GM18909 (cell line): Measurements from ENCODE around the gene ARHGAP27.
"Not testable (repeated sequence)": the region's sequence is repeated elsewhere in the genome, so short reads cannot be mapped to it uniquely, and the experiment has no call there.

ENCODE experiments used
- ATAC-seq: cut with Tn5 transposase; IDR thresholded peaks from one replicate; pipeline ENCODE4 v1.9.1; 2021; ENCODE audit warnings: mild to moderate bottlenecking; ENCODE audit not compliant: unreplicated experiment, poor library complexity

Gene ARHGAP27

DNA sequence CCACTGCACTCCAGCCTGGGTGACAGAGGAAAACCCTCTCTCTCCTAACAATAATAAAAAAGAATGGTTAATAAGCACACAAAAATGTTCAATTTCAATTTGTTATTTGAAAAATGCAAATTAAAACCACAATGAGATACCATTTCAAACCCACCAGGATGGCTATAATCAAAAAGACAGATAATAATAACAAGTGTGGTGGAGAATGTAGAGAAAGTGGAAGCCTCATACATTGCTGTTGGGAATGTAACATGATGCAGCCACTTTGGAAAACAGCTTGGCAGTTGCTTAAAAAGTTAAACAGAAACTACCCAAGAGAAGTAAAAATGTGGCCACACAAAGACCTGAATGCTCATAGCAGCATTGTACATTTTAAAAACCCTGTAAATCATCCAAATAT lies 64.0 kb downstream of the ARHGAP27 start:
- ATAC-seq = no peak

DNA sequence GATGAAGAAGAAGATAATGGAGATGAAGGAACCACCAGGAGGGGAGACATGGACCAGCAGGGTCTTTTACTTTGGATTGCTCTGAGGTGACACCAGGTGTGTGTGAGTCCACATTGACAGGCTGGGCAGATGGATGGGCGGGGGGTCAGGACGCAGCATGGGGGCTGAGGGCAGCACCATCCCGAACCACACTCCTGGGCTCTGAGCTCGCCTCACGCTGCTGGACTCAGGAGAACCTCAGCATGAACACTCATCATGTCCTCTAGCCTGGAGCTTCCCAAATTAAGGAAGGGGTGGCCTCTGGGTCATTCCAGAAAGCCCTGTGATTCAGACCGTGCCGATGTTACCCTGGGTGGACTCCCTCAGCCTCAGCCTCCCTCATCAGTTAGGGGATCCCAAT lies 65.5 kb downstream of the ARHGAP27 start:
- no peak for ATAC-seq

DNA sequence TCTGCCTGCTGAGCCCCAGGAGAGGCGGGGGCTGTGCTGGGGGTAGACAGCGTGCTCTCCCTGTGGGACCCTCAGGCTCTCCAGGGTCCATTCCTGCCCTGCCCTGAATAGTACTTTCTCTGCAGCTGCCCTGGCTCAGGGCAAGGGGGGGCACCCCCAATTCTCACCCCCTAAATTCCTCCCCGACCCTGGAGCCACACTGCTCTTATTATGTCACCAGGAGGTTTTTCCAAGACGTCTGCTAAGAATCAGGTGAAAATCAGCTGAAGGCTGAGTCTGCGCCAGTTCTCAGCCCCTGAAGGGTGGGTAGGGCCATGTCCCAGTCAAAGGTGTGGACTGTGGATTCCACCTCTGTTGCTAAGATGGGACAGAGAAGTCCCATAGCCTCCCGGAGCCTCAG lies 66.0 kb downstream of the ARHGAP27 start:
- no peak for ATAC-seq

DNA sequence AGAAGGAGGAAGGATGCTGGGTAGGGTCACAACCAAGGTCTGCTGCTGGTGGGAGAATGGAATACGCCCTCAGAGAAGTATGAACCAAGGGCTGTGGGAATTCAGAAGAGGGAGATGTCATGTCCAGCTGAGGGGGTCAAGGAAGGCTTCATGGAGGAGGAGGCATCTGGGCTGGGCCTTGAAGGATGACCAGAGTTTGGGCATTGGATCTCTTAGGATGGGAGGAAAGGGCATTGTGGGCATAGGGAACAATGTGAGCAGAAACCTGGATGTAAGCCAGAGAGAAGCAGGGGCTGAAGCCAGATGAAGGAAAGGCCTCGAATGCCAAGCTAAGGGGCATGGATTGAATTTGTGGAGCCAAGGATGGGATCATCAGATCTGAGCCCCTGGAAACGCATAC lies 66.6 kb downstream of the ARHGAP27 start:
- no peak for ATAC-seq

DNA sequence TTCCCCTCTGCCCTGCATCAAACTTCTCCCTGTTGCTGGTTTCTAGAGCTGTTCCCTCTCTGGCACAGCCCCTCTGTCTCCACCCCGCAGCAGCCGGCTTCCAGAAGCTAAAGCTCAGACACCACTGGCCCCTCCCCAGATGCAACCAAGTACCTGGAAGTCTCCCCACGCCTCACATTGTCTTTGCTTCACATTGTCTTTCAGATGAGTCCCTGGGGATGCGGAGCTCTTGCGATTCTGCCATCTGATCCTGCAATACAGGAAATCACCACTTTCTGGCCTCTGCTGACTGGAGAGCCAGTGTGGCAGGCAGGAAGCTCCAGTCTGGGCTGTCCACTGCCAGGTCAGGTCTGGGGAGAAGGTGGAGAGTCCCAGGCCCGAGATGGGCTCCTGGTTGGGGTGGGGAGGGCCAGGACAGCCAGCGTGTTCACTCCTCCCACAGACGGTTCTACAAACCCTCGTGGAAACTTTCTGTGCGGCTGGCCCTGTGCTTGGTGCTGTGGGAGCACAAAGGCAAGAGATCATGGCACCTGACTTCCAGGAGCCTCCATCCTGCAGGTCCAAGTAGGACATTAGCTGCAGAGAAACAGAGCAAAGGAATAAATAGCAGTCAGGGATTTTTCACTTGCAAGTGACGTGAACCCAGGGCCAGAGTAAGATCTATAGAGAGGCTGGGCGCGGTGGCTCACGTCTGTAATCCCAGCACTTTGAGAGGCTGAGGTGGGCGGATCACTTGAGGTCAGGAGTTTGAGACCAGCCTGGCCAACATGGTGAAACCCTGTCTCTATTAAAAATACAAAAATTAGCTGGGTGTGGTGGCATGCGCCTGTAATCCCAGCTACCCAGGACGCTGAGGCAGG lies 67.9 kb downstream of the ARHGAP27 start:
- ATAC-seq = no peak

DNA sequence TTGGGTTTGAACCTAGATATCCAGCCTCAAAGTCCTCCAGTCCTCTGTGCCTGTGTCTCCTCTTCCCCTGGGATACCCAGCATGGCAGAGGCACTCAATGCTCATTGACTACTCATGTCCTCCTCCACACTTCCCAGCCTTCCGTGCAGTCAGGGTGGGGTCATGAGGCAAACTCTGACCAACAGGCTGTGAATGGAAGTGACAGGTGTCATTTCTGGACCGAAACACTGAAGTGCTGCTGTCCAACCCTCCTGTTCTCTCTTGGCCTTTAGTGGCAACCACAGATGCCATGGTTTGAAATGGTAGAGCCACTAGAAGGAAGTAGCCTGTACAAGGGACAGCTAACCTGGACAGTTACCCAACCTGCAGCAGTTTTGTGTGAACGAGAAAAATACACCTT lies 69.2 kb downstream of the ARHGAP27 start:
- no peak for ATAC-seq

DNA sequence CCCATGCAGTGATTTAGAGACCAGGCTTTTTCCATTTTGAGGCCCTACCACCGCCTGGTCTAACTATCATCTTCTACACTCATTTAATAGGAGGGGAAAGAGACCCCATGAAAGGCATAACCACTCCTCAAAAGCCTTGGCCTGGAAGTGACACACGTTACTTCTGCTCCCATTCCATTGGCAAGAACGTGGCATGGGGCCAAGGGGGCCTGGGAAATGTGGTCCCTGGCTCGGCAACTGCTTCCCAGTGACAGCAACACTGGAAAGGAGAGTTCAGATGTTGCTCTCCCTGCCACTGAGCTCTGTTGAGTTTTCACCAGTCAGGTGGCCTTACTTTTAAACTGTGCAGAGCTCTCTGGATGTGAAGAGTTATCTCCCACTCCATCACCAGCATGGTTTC lies 70.7 kb downstream of the ARHGAP27 start:
- no peak for ATAC-seq

DNA sequence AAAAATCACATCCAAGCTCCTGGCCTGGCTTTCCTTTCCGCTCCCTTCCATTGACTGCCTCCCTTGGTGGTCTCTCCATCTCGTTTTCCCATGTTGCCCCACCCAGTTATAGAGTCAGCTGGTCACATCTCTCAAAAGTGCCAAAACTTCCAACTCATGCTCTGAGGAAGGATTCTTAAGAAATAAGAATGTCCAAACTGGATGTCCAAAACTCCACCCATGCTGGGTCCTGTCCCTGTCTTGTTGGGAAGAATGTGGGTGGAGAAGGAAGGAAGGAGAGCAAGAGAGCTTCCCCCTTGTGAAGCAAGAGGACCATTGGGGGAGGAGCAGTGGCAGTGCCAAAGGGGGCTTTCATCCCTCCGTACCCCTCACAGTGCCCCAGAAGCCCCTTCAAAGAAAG lies 71.2 kb downstream of the ARHGAP27 start:
- no peak for ATAC-seq

DNA sequence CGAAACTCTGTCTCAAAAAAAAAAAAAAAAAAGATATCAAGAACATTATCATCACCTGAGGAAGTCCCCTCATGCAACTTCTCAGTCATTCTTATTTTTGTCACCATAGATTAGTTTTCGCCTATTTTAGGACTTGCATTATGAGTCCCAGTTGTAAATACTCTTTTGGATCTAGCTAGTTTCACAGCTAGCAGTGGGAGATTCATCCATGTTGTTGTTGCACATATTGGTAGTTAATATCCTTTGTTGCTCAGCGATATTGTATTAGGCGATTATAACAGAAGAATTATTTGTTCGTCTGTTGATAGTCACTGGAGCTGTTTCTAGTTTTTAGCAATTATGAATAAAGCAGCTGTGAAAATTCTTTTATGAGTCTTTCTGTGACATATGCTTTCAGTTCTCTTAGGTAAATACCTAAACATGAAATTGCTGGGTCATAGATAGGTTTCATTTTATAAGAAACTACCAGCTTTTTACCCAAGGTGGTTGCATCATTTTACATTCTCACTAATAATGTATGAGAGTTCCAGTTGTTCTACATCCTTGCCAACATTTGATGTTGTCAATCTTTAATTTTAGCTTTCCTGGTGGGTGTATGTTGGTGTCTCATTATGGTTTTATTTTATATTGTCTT lies 75.2 kb downstream of the ARHGAP27 start:
- ATAC-seq = no peak

DNA sequence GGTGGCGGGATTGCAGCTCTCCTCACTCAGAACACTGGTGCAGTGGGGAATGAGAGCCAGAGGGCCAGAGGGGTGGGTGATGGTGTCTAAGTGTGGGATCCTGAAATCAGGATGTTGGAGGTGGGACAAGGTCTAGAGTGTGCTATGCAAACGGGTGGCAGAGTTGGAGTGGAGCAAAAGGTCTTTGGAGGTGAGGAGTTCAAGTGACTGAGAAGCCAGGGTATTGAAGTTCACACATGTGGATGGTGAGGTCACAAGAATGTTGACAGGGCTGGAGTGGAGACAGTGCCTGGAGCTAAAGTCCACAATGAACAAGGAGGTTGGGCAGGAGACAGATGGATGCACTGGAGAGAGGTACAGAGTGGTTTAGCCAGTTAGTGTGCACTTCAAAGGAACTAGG lies 77.6 kb downstream of the ARHGAP27 start:
- ATAC-seq = no peak

DNA sequence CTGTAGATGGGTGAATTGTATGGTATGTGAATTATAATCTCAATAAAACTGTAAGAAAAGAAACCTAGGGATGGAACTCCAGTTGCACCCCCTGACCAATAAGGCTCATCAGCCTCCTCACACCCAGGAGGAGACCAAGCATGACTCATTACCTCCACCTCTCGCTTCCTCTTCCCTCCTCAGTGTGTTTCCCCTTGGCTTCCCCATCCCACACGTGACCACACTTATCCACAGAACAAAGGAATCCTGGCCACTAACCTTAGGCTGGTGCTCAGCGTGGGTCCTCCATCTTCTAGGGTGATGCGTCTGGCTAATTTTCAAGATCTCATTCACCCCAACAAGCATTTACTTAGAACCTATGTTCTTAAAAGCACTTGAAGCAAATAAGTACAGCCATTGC lies 79.6 kb downstream of the ARHGAP27 start:
- ATAC-seq = no peak

DNA sequence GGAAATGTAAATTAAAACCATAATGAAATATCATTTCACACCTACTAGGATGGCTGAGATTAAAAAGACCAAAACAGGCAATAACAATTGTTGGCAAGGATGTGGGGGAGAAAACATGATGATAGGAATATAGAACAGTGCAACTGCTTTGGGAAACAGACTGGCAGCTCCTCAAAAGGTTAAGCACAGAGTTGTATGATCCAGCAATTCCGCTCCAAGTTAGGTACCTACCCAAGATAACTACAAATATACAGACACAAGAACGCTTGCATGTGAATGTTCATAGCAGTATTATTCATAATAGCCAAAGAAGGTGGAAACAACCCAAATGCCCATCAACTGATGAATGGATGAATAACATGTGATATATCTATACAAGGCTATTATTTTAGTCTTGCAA lies 80.8 kb downstream of the ARHGAP27 start:
- no peak for ATAC-seq

DNA sequence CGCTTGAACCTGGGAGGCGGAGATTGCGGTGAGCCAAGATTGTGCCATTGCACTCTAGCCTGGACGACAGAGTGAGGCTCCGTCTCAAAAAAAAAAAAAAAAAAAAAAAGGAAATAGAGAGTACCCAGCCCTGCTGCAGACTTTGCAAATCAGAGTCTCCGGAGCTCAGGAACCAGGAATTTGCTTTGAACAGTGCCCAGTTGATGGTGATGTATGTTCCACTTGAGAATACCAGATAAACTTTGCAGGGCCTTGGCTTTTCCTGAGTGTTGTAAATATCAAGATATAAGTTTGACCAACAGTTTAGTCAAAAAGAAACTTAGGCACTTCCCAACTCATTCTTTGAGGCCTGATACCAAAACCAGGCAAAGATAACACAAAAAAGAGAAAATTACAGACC lies 85.2 kb downstream of the ARHGAP27 start:
- no peak for ATAC-seq

DNA sequence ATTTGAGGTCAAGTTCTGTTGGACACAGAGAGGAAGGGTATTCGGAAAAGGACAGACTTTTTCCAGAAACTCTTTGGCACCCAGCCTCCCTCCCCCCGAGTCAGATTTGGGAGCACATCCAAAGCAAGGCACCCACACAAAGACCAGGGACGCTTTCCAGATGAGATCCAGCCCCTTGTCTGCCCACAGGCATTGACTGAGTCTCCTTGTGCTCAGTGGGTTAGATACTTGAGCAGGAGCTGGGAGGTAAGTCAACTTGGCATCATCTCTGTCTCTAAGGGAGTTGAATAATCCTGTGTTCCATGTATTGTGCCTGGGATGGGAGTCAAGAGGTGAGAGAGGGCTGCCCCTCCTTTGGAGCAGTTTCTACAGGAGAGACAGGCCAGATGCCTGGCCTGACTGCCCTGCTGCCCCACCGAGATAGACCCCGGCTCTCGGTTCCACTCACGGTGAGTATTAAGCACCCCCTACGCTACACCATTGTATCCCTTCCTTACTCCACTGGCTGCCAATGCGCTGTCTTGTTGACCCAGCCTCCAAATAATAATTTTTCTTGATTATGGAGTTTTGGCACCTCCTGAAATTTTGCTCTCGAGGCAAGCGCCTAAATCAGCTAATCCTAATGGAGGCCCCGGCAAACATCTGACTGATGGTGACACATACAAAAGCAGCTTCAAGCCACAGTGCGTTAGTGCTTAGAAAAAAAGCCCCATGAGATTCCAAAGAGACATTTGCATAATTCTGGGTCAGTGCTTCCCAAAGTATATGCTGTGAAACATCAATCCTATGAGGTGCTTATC lies 86.3 kb downstream of the ARHGAP27 start:
- ATAC-seq = no peak

DNA sequence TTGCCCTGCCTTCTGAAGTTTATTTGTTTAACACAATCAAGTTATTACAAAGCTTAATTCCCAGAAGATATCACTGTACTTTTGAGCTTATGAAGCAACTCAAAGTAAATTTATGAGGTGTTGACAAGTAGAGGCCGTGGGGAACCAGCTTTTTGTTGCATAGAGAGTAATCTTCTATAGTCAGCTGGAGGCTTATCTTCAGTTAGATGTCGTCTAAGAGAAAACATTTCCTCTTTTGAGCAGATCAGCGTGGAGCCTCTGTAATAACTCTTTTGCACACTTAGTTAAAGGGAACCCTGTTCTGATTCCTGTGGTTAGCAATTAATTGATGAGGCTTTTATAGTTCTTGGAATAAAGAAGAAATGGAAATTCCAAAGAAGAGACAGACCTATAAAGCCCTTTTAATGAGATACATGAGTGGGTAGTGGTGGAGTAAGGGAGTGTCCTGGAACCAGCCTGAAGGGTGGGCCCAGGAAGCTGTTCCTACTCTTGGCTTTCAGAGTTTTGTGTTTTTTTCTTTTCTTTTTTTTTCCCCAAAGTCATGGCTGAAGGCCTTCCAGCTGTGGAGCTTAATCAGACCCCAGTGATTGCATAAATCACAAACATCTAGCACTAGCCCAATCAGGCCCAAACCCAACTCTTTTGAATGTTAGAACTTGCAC lies 87.0 kb downstream of the ARHGAP27 start:
- no peak for ATAC-seq

DNA sequence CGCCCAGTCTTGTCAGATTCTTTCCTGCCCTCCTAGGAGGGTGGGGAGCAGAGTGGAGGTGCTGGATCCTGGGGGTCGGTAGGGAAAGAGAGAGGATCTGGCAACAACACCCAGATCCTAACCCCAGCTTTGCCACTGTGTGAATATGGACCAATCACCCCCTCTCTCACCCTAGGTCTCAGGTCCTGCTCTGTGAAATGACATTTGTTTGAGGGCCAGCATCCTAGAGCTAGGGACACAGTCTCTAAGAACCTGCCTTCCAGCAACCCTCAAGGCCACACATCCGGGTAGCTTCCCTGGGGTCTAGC lies 87.5 kb downstream of the ARHGAP27 start:
- ATAC-seq = no peak

DNA sequence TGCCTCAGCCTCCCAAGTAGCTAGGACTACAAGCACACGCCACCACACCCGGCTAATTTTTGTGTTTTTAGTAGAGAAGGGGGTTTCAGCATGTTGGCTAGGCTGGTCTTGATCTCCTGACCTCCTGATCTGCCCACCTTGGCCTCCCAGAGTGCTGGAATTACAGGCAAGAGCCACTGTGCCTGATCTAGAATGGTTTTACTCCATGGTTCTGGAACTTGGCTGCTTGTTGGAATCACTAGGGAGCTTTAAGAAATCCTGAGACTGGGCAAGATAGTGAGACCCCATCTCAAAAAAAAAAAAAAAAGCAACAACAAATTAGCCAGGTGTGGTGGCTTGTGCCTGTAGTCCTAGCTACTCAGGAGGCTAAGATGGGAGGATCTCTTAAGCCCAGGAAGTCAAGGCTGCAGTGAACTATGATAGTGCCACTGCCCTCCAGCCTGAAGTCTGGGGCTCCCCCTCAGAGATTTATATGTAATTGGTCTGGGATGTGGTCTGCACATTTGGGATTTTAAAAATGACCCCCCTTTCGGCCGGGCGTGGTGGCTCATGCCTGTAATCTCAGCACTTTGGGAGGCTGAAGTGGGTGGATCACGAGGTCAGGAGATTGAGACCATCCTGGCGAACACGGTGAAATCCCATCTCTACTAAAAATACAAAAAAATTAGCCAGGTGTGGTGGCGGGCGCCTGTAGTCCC lies 88.6 kb downstream of the ARHGAP27 start:
- ATAC-seq = not testable (repeated sequence)
